ENCODE data around the gene PLD1.
A peak's percentile ranks its signal among the peaks of the same experiment; 100 is the strongest.
"Not testable (repeated sequence)": the region's sequence is repeated elsewhere in the genome, so short reads cannot be mapped to it uniquely, and the experiment has no call there.

PLD1 gene

DNA sequence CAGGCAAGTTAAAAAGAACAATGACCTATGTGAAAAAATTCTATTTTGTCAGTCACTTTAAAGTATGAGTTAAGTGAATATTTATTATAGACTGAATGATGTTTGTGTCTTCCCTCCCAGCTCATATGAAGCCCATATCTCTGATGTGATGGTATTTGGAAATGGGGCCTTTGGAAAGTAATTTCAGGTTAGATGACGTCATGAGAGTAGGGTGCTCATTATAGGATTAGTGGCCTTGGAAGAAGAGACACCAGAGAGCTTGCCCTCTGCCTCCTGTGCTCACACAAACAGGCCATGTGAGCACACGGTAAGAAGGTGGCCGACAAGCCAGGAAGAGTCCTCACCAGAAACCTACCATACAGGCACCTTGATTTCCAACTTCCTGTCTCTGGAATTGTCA is 211.3 kb downstream of the PLD1 start:
- no peak for DNase-seq

GRCh38 chr3:171592786-171593185 is 217.5 kb downstream of the PLD1 start:
- no peak for DNase-seq

DNA sequence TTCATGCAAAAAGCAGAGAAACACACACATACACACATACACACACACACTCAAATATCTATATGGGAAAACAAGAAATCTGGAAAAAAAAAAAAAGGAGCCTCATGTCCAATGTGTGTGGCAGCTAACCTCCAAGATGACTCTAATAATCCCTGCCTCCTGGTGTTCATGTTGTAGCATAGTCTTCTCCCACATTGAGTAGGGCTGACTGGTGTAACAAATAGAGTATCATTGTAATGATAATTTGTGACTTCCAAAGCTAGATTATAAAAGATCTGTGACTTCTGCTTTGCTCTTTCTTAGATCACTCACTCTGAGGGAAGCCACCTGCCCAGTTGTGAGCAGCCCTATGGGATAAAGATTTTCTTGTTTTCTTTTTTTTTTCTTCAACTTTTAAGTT is 219.2 kb downstream of the PLD1 start:
- DNase-seq, result no peak

GRCh38 chr3:171586274-171586673 is 224.0 kb downstream of the PLD1 start:
- no peak for DNase-seq

- no peak for DNase-seq
Observed at GRCh38 chr3:171585039-171585438, 225.2 kb downstream of the PLD1 start.

DNA sequence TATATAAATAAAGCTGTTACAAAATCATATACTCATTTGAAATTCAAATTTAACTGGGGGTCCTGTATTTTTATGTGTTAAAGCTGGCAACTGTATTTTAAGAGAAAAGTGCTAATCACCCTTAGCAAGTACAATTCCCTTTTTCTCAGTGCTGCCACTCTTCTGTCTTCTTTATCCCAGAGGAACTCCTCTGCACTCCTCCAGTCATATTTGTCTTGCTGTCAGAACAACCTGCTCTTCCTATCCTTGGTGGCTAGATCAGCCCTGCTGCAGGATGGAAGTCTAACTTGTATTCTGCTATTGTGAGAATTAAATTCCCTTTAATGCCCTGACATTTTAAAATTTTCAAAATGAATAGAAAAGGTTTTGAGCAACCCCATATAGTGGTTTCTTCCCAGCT is 226.2 kb downstream of the PLD1 start:
- DNase-seq, result no peak

GRCh38 chr3:171574556-171575240 is 235.6 kb downstream of the PLD1 start:
- no peak for DNase-seq

GRCh38 chr3:171569571-171570132 is 240.6 kb downstream of the PLD1 start:
- DNase-seq, result no peak

DNA sequence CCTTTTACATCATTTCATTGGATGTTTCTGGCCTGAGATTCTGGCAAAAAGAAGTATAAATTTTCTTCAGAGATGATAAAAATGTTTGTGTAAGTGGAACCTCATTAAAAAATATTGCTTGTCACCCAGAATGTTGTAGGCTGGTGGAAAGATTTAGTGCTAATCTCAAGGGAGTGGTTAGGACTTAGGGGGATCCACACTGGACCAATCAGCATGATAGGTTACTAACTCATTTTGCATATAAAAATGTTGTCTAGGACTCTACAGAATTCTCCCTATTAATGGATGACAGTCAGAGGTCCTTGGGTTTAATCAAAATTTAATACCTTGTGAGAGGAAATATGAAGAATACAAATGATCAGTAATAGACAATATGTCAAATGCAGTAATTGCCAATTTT is 241.5 kb downstream of the PLD1 start:
- no peak for DNase-seq

- DNase-seq, result peak; percentile 76
Observed at GRCh38 chr3:171566803-171567422, 243.4 kb downstream of the PLD1 start.

- peak; percentile 87 for DNase-seq
Observed at GRCh38 chr3:171565481-171566058, 244.7 kb downstream of the PLD1 start.

- peak; percentile 94 for DNase-seq
Observed at GRCh38 chr3:171564748-171565480, 245.4 kb downstream of the PLD1 start.

- no peak for DNase-seq
Observed at GRCh38 chr3:171563298-171563697, 247.0 kb downstream of the PLD1 start.

DNA sequence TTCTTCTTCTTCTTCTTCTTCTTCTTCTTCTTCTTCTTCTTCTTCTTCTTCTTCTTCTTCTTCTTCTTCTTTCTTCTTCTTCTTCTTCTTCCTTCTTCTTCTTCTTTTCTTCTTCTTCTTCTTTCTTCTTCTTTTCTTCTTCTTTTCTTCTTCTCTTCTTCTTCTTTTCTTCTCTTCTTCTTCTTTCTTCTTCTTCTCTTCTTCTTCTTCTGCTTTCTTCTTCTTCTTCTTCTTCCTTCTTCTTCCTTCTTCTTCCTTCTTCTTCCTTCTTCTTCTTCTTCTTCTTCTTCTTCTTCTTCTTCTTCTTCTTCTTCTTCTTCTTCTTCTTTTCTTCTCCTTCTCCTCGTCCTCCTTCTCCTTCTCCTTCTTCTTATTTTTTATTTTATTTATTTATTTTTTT is 247.8 kb downstream of the PLD1 start:
- not testable (repeated sequence) for DNase-seq

DNA sequence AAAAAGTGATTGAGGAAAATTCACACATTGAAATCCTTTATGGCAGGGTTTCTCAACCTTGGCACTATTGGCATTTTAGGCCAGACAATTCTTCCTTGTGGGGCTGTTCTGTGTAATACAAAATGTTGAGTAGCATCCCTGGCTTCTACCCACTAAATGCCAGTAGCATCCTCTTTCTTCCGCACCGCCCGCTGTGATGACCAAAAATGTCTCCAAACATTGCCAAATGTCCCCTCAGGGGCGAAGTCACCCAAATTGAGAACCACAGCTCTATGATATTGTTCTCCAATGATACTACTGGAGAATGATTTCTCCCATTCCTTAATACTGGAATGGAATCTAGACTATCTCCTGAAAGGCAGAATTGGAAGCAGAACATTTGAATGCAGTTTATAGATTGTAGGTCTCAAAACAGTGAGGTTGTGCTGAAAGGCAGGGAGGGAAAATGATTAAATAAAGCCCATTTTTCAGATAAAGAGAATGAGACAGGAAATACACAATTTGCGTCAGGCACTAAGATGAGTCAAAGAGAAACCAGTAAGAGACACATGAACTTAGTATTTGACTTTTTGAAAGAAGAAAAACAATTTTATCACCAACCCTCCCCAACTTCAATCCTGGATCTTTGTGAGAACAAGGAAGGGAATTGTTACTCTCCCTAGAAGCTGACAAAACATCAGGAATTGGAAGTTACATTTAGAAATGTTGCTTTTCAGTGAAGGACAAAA is 248.5 kb downstream of the PLD1 start:
- DNase-seq, result peak; percentile 61

GRCh38 chr3:171559586-171559985 is 250.7 kb downstream of the PLD1 start:
- DNase-seq, result no peak

- DNase-seq, result no peak
Observed at GRCh38 chr3:171558188-171558696, 252.0 kb downstream of the PLD1 start.

GRCh38 chr3:171557173-171557572 is 253.1 kb downstream of the PLD1 start:
- no peak for DNase-seq

GRCh38 chr3:171556574-171557145 is 253.6 kb downstream of the PLD1 start:
- no peak for DNase-seq

DNA sequence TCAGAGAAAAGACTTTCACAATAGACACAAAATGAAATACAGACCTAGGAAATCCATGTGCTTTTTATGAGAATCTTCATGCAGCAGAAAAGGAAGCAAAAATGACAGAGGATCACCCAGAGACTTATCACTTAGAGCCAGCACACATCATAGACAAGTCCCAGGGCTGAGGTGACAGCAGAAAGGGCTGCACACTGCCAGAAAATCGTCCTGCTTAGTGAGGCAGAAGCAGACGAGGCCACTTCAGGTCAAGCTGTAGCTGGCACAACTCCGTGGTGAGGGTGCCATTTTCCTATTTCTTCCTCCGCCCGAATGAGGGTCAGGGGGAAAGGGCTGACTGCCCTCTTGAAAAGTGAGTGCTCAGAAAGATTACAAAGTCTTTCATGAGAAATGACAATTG is 254.1 kb downstream of the PLD1 start:
- no peak for DNase-seq

GRCh38 chr3:171553086-171553485 is 257.2 kb downstream of the PLD1 start:
- DNase-seq, result peak; percentile 85

- no peak for DNase-seq
Observed at GRCh38 chr3:171552531-171552930, 257.8 kb downstream of the PLD1 start.

Measured in suppressor macrophage treated with lipopolysaccharide for 4 hours (primary cell).